Measurements from ENCODE around the gene RAB8A. TPM values are rescaled to one million over a fixed set of nuclear protein-coding genes. Genes with fewer than 3 reads are reported as not detected.

RAB8A gene
- total and polyA plus RNA-seq, 9 of the 15 experiments (the other 6 are each of a cell fraction or from before 2014, with no cell fraction given), result 11.2 to 102 (median 53.2) TPM

- ChIA-PET CTCF (ENCODE audit: low intra/inter-chr PET ratio) (no interaction called here), POLR2A (interaction anchor here (0.7 to 7.2 kb wide), 7 partner anchors 8 to 28 kb away, joined by 3 to 67 read pairs (median 4); no protein-coding TSS in a partner anchor)
- 78% methylated on average over 12 of the region's 13 CpGs for WGBS (ENCODE audit: insufficient coverage, low coverage, missing lambda C conversion rate)
- H2AFZ ChIP-seq (ENCODE audit: low read depth, low read length), result no peak overlapping the region
- DNase-seq (ENCODE audit: extremely low read depth in 1 of 4, low spot score in 3 of 4) (no peak), ATAC-seq (no peak), FAIRE-seq (no peak)
- no peaks in the 10 kb centered on the region for H3K9me1 ChIP-seq (ENCODE audit: control insufficient read depth, insufficient read depth, low read length)
- no peak overlapping the region; a peak in 1 of 4 replicates for H3K9ac ChIP-seq (ENCODE audit: insufficient read depth in 1 of 2, low read depth in 2 of 2, low read length in 2 of 2)
- intact Hi-C loops (cut with micrococcal nuclease), result no loop called here
- no peaks in the 10 kb centered on the region for H3K79me2 ChIP-seq (ENCODE audit: control insufficient read depth, insufficient read depth, low read length)
- H3K4me1 ChIP-seq (replicated peaks in 1 of 2; ENCODE audit: control insufficient read depth in 2 of 2, insufficient read depth in 2 of 2, low read length in 2 of 2), result no peaks in the 10 kb centered on the region; a peak in 1 of 5 replicates
- H3K9me3 ChIP-seq (replicated peaks; ENCODE audit: control insufficient read depth, insufficient read depth, low read depth, low read length), result no peaks in the 10 kb centered on the region
- in situ Hi-C loops (cut with MboI), result no loop called here
- TF ChIP-seq CBFA2T2 (conservative IDR thresholded peaks at IDR 0.05) (no peak), CHD4 (IDR thresholded peaks at IDR 0.05; ENCODE audit: insufficient read depth, insufficient replicate concordance, low read depth, low read length, poor library complexity, severe bottlenecking) (no peak), BRD9 (IDR thresholded peaks at IDR 0.05; ENCODE audit: low read depth, partially characterized antibody) (no peak), RAD51 (IDR thresholded peaks at IDR 0.05; ENCODE audit: borderline replicate concordance, low read depth) (no peak), TCF15 (CRISPR knock-in tag; IDR thresholded peaks at IDR 0.05) (no peak), HES1 (IDR thresholded peaks at IDR 0.05; ENCODE audit: low read depth) (no peak), ZNF263 (CRISPR knock-in tag; IDR thresholded peaks at IDR 0.05; ENCODE audit: borderline replicate concordance) (no peak), CSDE1 (IDR thresholded peaks at IDR 0.05) (no peak)
- BruUV-seq (replicated peaks), result no TSS peak
- H3K4me2 ChIP-seq (ENCODE audit: insufficient read depth, low read length), result no peak overlapping the region
- H3K27ac ChIP-seq (ENCODE audit: extremely low read depth, low read depth, low read length), result no peak overlapping the region
- H3K4me3 ChIP-seq, result no peak overlapping the region
- no peaks in the 10 kb centered on the region for H4K20me1 ChIP-seq (replicated peaks; ENCODE audit: control insufficient read depth, insufficient read depth, low read length)
- no peaks in the 10 kb centered on the region for H3K27me3 ChIP-seq (ENCODE audit: control insufficient read depth in 2 of 2, insufficient read depth in 2 of 2, low read length in 2 of 2)
- H3K36me3 ChIP-seq (ENCODE audit: control insufficient read depth, insufficient read depth, low read length), result peaks cover 74% of the 10 kb centered on the region; the same call in 2 of the 3 replicates
Measured at GRCh38 chr19:16095071-16095571, 16.6 kb upstream of the RAB8A start.
